Caco-2 (cell line): Measurements from ENCODE around the gene TET3. TPM values are rescaled to one million over a fixed set of nuclear protein-coding genes. Genes with fewer than 3 reads are reported as not detected.

Source experiments
- BruUV-seq: library from RNA; stranded (reverse); fragments of 400-500 nt; replicated peaks from 2 replicates; lab custom pipeline; 2021; lab: Mats Ljungman, UMichigan
- CTCF ChIA-PET: fragments of 300-600 bp; sonication (Branson Sonifier 250); formaldehyde crosslinking; loops from one replicate; lab custom pipeline; 2022; ENCODE audit warnings: antibody characterized with exemption; lab: Charles Lee
- POLR2A ChIA-PET: fragments of 300-600 bp; sonication (Branson Sonifier 250); formaldehyde crosslinking; loops from one replicate; lab custom pipeline; 2022; ENCODE audit warnings: antibody characterized with exemption; lab: Charles Lee
- DNase-seq, 2 experiments: peaks; one replicate each; pipeline versions ENCODE4 v3.0.0 to v3.0.0-alpha.2; 2020 to 2022
- H3K27me3 ChIP-seq: replicated peaks from 2 replicates; pipeline ENCODE4 v1.6.0; 2011; ENCODE audit warnings: low read length; ENCODE audit not compliant: control insufficient read depth, insufficient read depth
- H3K36me3 ChIP-seq: 2 replicates; pipeline ENCODE4 v1.5.1; 2011; ENCODE audit warnings: low read length; ENCODE audit not compliant: control insufficient read depth, insufficient read depth
- H3K4me1 ChIP-seq: fragments of 250-450 bp; sonication (Bioruptor Pico); 2 replicates; pipeline ENCODE4 v1.5.1; 2020; ENCODE audit warnings: mild to moderate bottlenecking
- H3K4me3 ChIP-seq: 2 replicates; pipeline ENCODE4 v1.5.1; 2011; ENCODE audit warnings: low read depth, mild to moderate bottlenecking, control low read depth, low read length
- H3K9me3 ChIP-seq: fragments of 250-450 bp; sonication (Bioruptor Pico); 2 replicates; pipeline ENCODE4 v1.5.1; 2020; ENCODE audit warnings: mild to moderate bottlenecking, moderate library complexity
- H3K27ac Mint-ChIP-seq: one replicate; pipeline ENCODE4 v1.8.0; 2022; ENCODE audit warnings: mixed read lengths; ENCODE audit not compliant: unreplicated experiment
- H3K27me3 Mint-ChIP-seq: one replicate; pipeline ENCODE4 v1.8.0; 2022; ENCODE audit warnings: mixed read lengths; ENCODE audit not compliant: insufficient read depth, unreplicated experiment
- H3K36me3 Mint-ChIP-seq: one replicate; pipeline ENCODE4 v1.8.0; 2022; ENCODE audit warnings: mild to moderate bottlenecking, mixed read lengths; ENCODE audit not compliant: insufficient read depth, unreplicated experiment
- H3K4me1 Mint-ChIP-seq: one replicate; pipeline ENCODE4 v1.8.0; 2022; ENCODE audit warnings: low read depth, mixed read lengths; ENCODE audit not compliant: unreplicated experiment
- H3K4me3 Mint-ChIP-seq: one replicate; pipeline ENCODE4 v1.8.0; 2022; ENCODE audit warnings: mild to moderate bottlenecking, moderate library complexity, mixed read lengths; ENCODE audit not compliant: unreplicated experiment
- H3K9me3 Mint-ChIP-seq: one replicate; pipeline ENCODE4 v1.8.0; 2022; ENCODE audit warnings: mixed read lengths; ENCODE audit not compliant: unreplicated experiment
- intact Hi-C: fragments of 100-400 bp; cut with micrococcal nuclease; formaldehyde crosslinking; loops from one replicate; pipeline ENCODE4 v1.10.0; 2022; ENCODE audit not compliant: unreplicated experiment
- total RNA-seq: library from RNA; stranded (reverse); gene quantifications from 2 replicates; pipeline ENCODE4 v1.2.3, GENCODE V29; 2022
- TF ChIP-seq, protein P1 (sequence below), 2 experiments: fragments of 200-600 bp in 1 of 2; IDR thresholded peaks; 1 replicate in 1 of 2; 2 replicates in 1 of 2; pipeline versions ENCODE4 v1.5.1 to v1.8.0; 2011 to 2022; ENCODE audit warnings: antibody characterized with exemption in 1 of 2, control low read depth in 1 of 2, inconsistent platforms in 1 of 2, low read depth in 1 of 2, low read length in 1 of 2, mild to moderate bottlenecking in 1 of 2, moderate library complexity in 1 of 2; ENCODE audit not compliant: insufficient read depth in 1 of 2, severe bottlenecking in 1 of 2, unreplicated experiment in 1 of 2

The TET3 gene
- total RNA-seq, 1 experiment from 2014 or later: 27.5 TPM

DNA sequence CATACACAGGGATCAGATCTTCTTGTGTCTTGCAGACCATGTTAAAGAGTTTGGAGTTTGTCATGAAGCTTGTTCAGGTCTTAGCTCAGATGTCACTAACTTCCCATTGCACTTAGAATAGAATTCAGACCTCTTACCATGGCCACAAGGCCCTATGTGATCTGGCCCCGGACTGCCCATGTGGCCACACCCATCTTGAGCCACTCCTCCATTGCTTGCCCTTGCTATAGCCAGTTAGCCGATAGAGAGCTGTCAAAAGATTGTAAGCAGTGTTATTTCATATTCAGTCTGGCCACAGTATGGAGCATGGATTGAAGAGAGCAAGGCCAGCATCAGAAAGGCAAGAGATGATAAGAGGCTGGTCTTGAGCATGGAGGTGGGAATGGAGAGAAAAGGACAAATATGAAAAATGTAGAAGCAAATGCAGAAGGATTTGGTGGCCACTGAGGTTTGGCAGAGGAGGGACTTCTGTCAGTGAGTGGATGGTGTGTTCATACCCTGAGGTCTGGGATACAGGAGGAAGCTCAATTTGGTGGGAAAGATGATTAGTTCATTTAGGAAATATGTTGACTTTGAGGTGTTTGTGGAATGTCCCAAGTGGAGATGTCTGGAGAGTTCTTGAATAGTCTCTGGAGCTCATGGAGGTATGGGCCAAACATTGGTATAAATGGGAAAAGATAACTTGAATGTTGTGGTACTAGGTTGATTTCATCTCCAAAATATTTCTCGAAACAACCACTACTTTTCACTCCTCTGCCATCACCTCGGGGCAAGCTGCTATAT, 47.4 kb upstream of the TET3 start:
- H3K27me3 ChIP-seq: no peaks in the 10 kb centered on the region
- ChIA-PET POLR2A (interaction anchor here (0.5 kb wide), 1 partner anchor 242 kb away, joined by 5 read pairs; no protein-coding TSS in a partner anchor), CTCF (no interaction called here)
- Mint-ChIP-seq H3K27ac (no peak overlapping the region), H3K9me3 (no peaks in the 10 kb centered on the region), H3K27me3 (no peaks in the 10 kb centered on the region), H3K4me1 (no peaks in the 10 kb centered on the region), H3K4me3 (no peak overlapping the region), H3K36me3 (peaks cover 22% of the 10 kb centered on the region)
- TF ChIP-seq, protein P1, sequence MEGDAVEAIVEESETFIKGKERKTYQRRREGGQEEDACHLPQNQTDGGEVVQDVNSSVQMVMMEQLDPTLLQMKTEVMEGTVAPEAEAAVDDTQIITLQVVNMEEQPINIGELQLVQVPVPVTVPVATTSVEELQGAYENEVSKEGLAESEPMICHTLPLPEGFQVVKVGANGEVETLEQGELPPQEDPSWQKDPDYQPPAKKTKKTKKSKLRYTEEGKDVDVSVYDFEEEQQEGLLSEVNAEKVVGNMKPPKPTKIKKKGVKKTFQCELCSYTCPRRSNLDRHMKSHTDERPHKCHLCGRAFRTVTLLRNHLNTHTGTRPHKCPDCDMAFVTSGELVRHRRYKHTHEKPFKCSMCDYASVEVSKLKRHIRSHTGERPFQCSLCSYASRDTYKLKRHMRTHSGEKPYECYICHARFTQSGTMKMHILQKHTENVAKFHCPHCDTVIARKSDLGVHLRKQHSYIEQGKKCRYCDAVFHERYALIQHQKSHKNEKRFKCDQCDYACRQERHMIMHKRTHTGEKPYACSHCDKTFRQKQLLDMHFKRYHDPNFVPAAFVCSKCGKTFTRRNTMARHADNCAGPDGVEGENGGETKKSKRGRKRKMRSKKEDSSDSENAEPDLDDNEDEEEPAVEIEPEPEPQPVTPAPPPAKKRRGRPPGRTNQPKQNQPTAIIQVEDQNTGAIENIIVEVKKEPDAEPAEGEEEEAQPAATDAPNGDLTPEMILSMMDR (IDR thresholded peaks at IDR 0.05; ENCODE audit: insufficient read depth in 1 of 2, low read depth in 1 of 2, low read length in 1 of 2, severe bottlenecking in 1 of 2, unreplicated experiment in 1 of 2): no peak
- H3K36me3 ChIP-seq: peaks cover 5% of the 10 kb centered on the region; the same call in 1 of the 2 replicates
- no TSS peak for BruUV-seq
- no peaks in the 10 kb centered on the region for H3K9me3 ChIP-seq
- H3K4me3 ChIP-seq: no peak overlapping the region
- DNase-seq: no peak
- H3K4me1 ChIP-seq: no peaks in the 10 kb centered on the region; the same call in 1 of the 2 replicates
- intact Hi-C loops: loop anchor here (10.0 kb wide), 1 partner anchor 208 kb away; the partner anchor contains the start of gene BOLA3

DNA sequence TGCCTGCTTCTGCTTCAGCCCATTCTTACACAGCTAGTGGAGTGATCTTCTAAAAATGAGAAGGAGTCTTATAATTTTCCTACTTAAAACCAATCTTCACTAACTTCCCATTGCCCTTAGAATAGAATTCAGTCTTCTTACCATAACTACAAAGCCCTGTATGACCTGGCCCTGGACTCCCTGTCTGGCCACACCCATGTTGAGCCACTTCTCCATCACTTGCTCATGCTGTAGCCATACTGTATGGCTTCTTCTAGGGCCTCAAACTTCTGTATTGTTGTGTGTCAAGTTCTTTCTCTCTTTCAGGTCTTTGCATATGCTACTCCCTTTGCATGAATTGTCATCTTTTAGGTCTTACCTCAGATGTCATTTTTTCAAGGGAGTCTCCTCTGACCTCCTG, 46.8 kb upstream of the TET3 start:
- Histone ChIP-seq H3K4me3 (no peak overlapping the region), H3K9me3 (no peaks in the 10 kb centered on the region), H3K36me3 (peaks cover 5% of the 10 kb centered on the region; the same call in 1 of the 2 replicates), H3K27me3 (no peaks in the 10 kb centered on the region), H3K4me1 (no peaks in the 10 kb centered on the region; the same call in 1 of the 2 replicates)
- H3K27ac Mint-ChIP-seq: no peak overlapping the region
- TF ChIP-seq, protein P1 (IDR thresholded peaks at IDR 0.05; ENCODE audit: insufficient read depth in 1 of 2, low read depth in 1 of 2, low read length in 1 of 2, severe bottlenecking in 1 of 2, unreplicated experiment in 1 of 2): no peak
- intact Hi-C loops: loop anchor here (10.0 kb wide), 1 partner anchor 207 kb away; the partner anchor contains the start of gene BOLA3
- no peak overlapping the region for H3K4me3 Mint-ChIP-seq
- no peaks in the 10 kb centered on the region for H3K4me1 Mint-ChIP-seq
- peaks cover 25% of the 10 kb centered on the region for H3K36me3 Mint-ChIP-seq
- POLR2A ChIA-PET: interaction anchor here (0.5 kb wide), 1 partner anchor 241 kb away, joined by 5 read pairs; no protein-coding TSS in a partner anchor
- H3K27me3 Mint-ChIP-seq: no peaks in the 10 kb centered on the region
- no peak for DNase-seq
- H3K9me3 Mint-ChIP-seq: no peaks in the 10 kb centered on the region
- no TSS peak for BruUV-seq
- CTCF ChIA-PET: no interaction called here

DNA sequence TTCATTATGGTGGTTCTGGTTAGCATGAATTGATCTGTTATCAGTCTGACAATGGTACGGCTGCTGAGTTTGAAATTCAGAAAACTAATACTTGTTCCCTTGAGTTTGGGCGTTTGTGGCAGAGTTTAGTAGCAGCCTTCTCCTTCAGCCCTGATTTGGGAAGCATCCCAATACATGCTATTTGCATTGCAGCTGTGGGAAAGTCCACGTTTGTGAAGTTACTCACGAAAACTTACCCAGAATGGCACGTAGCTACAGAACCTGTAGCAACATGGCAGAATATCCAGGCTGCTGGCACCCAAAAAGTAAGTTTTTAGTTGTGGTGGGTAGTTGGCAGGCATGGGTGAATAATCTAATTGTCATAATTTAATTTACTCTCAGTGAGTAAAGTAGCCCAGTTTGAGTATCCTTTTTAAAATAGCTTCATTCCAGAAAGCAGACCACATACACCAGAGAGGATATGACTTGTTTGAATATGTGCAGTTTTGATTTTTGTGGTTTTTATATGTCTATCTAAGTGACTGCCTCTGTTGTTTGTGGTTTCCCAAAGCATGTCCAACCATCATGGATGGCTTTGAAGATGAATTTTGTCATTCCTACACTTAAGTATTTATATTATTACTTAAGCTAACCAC, 45.9 kb upstream of the TET3 start:
- BruUV-seq: no TSS peak
- TF ChIP-seq, protein P1 (IDR thresholded peaks at IDR 0.05; ENCODE audit: insufficient read depth in 1 of 2, low read depth in 1 of 2, low read length in 1 of 2, severe bottlenecking in 1 of 2, unreplicated experiment in 1 of 2): no peak
- Mint-ChIP-seq H3K4me3 (no peak overlapping the region), H3K9me3 (no peaks in the 10 kb centered on the region), H3K27me3 (no peaks in the 10 kb centered on the region), H3K27ac (no peak overlapping the region), H3K36me3 (peaks cover 27% of the 10 kb centered on the region), H3K4me1 (no peaks in the 10 kb centered on the region)
- no peak for DNase-seq
- ChIA-PET POLR2A (no interaction called here), CTCF (no interaction called here)
- no peak overlapping the region for H3K4me3 ChIP-seq
- no peaks in the 10 kb centered on the region; the same call in 1 of the 2 replicates for H3K4me1 ChIP-seq
- no peaks in the 10 kb centered on the region for H3K9me3 ChIP-seq
- peaks cover 5% of the 10 kb centered on the region; the same call in 1 of the 2 replicates for H3K36me3 ChIP-seq
- intact Hi-C loops: loop anchor here (10.0 kb wide), 1 partner anchor 206 kb away; the partner anchor contains the start of gene BOLA3
- H3K27me3 ChIP-seq: no peaks in the 10 kb centered on the region
